COLO829 (cell line): ENCODE results near the gene HIVEP1.

Source experiments
- DNase-seq: peaks from one replicate; pipeline ENCODE4 v3.0.0; 2012; ENCODE audit warnings: low spot score

Gene HIVEP1

GRCh38 chr6:12017876-12018401, 5.8 kb downstream of the HIVEP1 start:
- no peak for DNase-seq

- DNase-seq, result no peak
Measured at GRCh38 chr6:12020187-12020791, 8.2 kb downstream of the HIVEP1 start.

- no peak for DNase-seq
Measured at GRCh38 chr6:12022481-12022880, 10.4 kb downstream of the HIVEP1 start.

GRCh38 chr6:12022953-12023388, 10.9 kb downstream of the HIVEP1 start:
- DNase-seq, result no peak

- no peak for DNase-seq
Measured at GRCh38 chr6:12024216-12024615, 12.1 kb downstream of the HIVEP1 start.

- no peak for DNase-seq
Measured at GRCh38 chr6:12024699-12025434, 12.8 kb downstream of the HIVEP1 start.

GRCh38 chr6:12026120-12026519, 14.0 kb downstream of the HIVEP1 start:
- DNase-seq, result no peak

- no peak for DNase-seq
Measured at GRCh38 chr6:12026833-12027232, 14.7 kb downstream of the HIVEP1 start.

GRCh38 chr6:12028213-12028612, 16.1 kb downstream of the HIVEP1 start:
- DNase-seq, result no peak

GRCh38 chr6:12029979-12030737, 18.0 kb downstream of the HIVEP1 start:
- no peak for DNase-seq

GRCh38 chr6:12030993-12031550, 19.0 kb downstream of the HIVEP1 start:
- DNase-seq, result no peak

- no peak for DNase-seq
Measured at GRCh38 chr6:12032783-12033573, 20.9 kb downstream of the HIVEP1 start.

GRCh38 chr6:12033770-12034169, 21.7 kb downstream of the HIVEP1 start:
- DNase-seq, result no peak

- DNase-seq, result no peak
Measured at GRCh38 chr6:12034349-12034748, 22.2 kb downstream of the HIVEP1 start.

GRCh38 chr6:12034837-12035236, 22.7 kb downstream of the HIVEP1 start:
- DNase-seq, result no peak

GRCh38 chr6:12036766-12037165, 24.7 kb downstream of the HIVEP1 start:
- DNase-seq, result no peak

- DNase-seq, result no peak
Measured at GRCh38 chr6:12037798-12038197, 25.7 kb downstream of the HIVEP1 start.

- no peak for DNase-seq
Measured at GRCh38 chr6:12039540-12040459, 27.7 kb downstream of the HIVEP1 start.

GRCh38 chr6:12047304-12047703, 35.2 kb downstream of the HIVEP1 start:
- DNase-seq, result no peak

- no peak for DNase-seq
Measured at GRCh38 chr6:12047792-12048432, 35.8 kb downstream of the HIVEP1 start.
